Thyroid gland (tissue), 4 donors: ENCODE measurements around the gene SFTPD. TPM values are rescaled to one million over a fixed set of nuclear protein-coding genes. Genes with fewer than 3 reads are reported as not detected.

Experiments
- DNase-seq, 2 donors: peaks; one replicate each; pipeline ENCODE4 v3.0.0-alpha.2; 2019
- H3K27ac ChIP-seq, 3 donors: fragments of 200-600 bp; sonication (generic); 1 replicate in 2 of 3; 2 replicates in 1 of 3; pipeline ENCODE4 v1.5.1; 2016 to 2019; ENCODE audit warnings: mild to moderate bottlenecking in 1 of 3, moderate library complexity in 1 of 3
- H3K27me3 ChIP-seq: fragments of 200-600 bp; sonication (generic); one replicate; pipeline ENCODE4 v1.5.1; 2019
- H3K36me3 ChIP-seq, 2 donors: fragments of 200-600 bp; sonication (generic); one replicate each; pipeline ENCODE4 v1.5.1; 2016 to 2019
- H3K4me1 ChIP-seq, 2 donors: fragments of 200-600 bp; sonication (generic); one replicate each; pipeline ENCODE4 v1.5.1; 2017 to 2019
- H3K4me3 ChIP-seq, 3 donors: fragments of 200-600 bp; sonication (generic); replicated peaks in 1 of 3; 1 replicate in 2 of 3; 2 replicates in 1 of 3; pipeline ENCODE4 v1.5.1; 2016; ENCODE audit warnings: mild to moderate bottlenecking in 1 of 3
- H3K9me3 ChIP-seq: fragments of 200-600 bp; sonication (generic); one replicate; pipeline ENCODE4 v1.5.1; 2017
- POLR2A ChIP-seq, 2 donors: fragments of 450-650 bp; IDR thresholded peaks; one replicate each; pipeline ENCODE4 v1.6.1; 2017; ENCODE audit warnings: antibody characterized with exemption in 2 of 2, mild to moderate bottlenecking in 2 of 2, moderate library complexity in 1 of 2
- WGBS, 2 donors: methylation state at CpG; one replicate each; pipeline ENCODE4 v1.1.5; 2017; 5-methylcytosine and 5-hydroxymethylcytosine counted together
- intact Hi-C: fragments of 100-400 bp; cut with DNase I; formaldehyde crosslinking; loops from one replicate; pipeline ENCODE4 v1.15.1; 2023
- total RNA-seq, 4 donors: library from RNA; depleted of rRNA; stranded (reverse); fragments of >200 nt; gene quantifications; one replicate each; pipeline ENCODE4 v1.2.3, GENCODE V29; 2016
- TF ChIP-seq, protein P1 (sequence below), 6 experiments: fragments of 200-600 bp in 3 of 6; fragments of 450-650 bp in 3 of 6; sonication (generic) in 3 of 6; IDR thresholded peaks; one replicate each; pipeline ENCODE4 v1.5.1; 2016 to 2019; ENCODE audit warnings: antibody characterized with exemption in 6 of 6, mild to moderate bottlenecking in 2 of 6, inconsistent platforms in 1 of 6, moderate library complexity in 1 of 6

SFTPD gene
- total RNA-seq, 4 donors from 2014 or later = 3.0 to 10.8 (median 5.7) TPM

DNA sequence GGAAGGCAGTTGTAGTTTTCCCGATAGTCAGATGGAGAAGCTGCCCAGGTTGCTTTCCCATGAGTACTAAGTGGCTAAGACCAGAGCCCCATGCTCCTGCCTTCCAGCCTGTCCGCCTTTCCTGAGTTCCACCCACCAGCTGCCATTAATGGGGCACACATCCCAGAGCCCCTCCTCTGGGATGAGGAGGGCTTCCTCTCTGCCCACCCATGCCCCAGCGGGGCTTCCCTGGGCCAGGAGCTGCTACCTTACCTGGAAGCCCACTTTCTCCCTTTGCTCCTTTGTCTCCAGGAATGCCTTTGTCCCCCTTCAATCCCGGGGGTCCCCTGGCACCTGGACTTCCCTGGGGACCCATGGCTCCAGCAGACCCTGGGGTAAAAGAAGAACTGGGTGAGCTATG lies 7.8 kb downstream of the SFTPD start:
- no peaks in the 10 kb centered on the region for H3K4me1 ChIP-seq
- 91% methylated on average over 4 of the region's 4 CpGs for WGBS, 2 donors
- no peak overlapping the region for H3K4me3 ChIP-seq
- TF ChIP-seq POLR2A (IDR thresholded peaks at IDR 0.05) = no peak
- TF ChIP-seq, protein P1, sequence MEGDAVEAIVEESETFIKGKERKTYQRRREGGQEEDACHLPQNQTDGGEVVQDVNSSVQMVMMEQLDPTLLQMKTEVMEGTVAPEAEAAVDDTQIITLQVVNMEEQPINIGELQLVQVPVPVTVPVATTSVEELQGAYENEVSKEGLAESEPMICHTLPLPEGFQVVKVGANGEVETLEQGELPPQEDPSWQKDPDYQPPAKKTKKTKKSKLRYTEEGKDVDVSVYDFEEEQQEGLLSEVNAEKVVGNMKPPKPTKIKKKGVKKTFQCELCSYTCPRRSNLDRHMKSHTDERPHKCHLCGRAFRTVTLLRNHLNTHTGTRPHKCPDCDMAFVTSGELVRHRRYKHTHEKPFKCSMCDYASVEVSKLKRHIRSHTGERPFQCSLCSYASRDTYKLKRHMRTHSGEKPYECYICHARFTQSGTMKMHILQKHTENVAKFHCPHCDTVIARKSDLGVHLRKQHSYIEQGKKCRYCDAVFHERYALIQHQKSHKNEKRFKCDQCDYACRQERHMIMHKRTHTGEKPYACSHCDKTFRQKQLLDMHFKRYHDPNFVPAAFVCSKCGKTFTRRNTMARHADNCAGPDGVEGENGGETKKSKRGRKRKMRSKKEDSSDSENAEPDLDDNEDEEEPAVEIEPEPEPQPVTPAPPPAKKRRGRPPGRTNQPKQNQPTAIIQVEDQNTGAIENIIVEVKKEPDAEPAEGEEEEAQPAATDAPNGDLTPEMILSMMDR (IDR thresholded peaks at IDR 0.05) = no peak
- DNase-seq = no peak
- H3K27ac ChIP-seq = no peak overlapping the region
- H3K9me3 ChIP-seq = no peaks in the 10 kb centered on the region
- intact Hi-C loops = no loop called here
- H3K27me3 ChIP-seq = no peaks in the 10 kb centered on the region
- no peaks in the 10 kb centered on the region for H3K36me3 ChIP-seq

DNA sequence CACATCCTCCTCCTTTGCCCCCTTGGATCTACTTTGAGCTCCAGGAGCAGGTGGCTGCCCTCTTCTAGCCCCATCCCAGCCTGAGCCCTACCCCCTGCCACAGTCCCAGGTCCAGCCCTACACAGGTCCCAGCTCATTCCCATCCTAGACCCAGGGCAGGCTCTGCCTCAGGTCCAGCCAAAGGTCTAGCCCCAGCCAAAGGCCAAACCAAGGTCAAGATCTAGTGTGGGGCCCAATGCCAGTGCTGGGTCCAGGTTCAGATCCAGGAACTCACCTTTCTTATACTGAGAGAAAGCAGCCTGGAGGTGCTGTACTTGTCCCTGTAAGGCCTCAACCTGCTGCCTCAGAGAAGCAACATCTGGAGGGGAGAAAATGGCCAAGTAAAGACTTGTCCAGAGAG lies 8.5 kb downstream of the SFTPD start:
- TF ChIP-seq, protein P1 (IDR thresholded peaks at IDR 0.05) = no peak
- no peak for TF ChIP-seq POLR2A (IDR thresholded peaks at IDR 0.05)
- H3K9me3 ChIP-seq = no peaks in the 10 kb centered on the region
- intact Hi-C loops = no loop called here
- H3K4me1 ChIP-seq = no peaks in the 10 kb centered on the region
- H3K36me3 ChIP-seq = no peaks in the 10 kb centered on the region
- H3K27me3 ChIP-seq = no peaks in the 10 kb centered on the region
- H3K4me3 ChIP-seq = no peak overlapping the region
- no peak for DNase-seq
- H3K27ac ChIP-seq = no peak overlapping the region

DNA sequence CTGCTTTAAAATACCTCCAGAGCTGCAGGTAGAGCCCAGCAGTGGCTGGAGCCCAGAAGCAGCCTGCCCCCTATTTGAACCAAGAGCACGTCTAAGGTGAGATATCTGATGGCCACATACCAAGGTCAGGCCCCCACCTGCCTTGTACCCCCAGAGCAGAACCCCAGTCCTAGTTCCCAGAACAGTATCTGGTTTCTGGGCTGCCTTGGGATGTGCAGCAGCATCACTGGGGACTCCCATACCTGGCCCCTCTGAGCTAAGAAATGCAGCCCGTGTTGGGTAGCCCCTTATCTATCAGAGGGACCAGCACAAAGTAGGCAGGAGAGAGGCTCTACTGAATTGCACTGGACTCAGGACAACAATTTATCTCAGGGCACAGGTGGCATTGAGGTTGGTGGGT lies 8.9 kb downstream of the SFTPD start:
- TF ChIP-seq, protein P1 (IDR thresholded peaks at IDR 0.05) = no peak
- TF ChIP-seq POLR2A (IDR thresholded peaks at IDR 0.05) = no peak
- no peak overlapping the region for H3K27ac ChIP-seq
- 93 to 100% methylated on average over 2 of the region's 2 CpGs for WGBS, 2 donors
- no peaks in the 10 kb centered on the region for H3K27me3 ChIP-seq
- DNase-seq = no peak
- no peaks in the 10 kb centered on the region for H3K4me1 ChIP-seq
- intact Hi-C loops = no loop called here
- H3K9me3 ChIP-seq = no peaks in the 10 kb centered on the region
- H3K36me3 ChIP-seq = no peaks in the 10 kb centered on the region
- H3K4me3 ChIP-seq = no peak overlapping the region

DNA sequence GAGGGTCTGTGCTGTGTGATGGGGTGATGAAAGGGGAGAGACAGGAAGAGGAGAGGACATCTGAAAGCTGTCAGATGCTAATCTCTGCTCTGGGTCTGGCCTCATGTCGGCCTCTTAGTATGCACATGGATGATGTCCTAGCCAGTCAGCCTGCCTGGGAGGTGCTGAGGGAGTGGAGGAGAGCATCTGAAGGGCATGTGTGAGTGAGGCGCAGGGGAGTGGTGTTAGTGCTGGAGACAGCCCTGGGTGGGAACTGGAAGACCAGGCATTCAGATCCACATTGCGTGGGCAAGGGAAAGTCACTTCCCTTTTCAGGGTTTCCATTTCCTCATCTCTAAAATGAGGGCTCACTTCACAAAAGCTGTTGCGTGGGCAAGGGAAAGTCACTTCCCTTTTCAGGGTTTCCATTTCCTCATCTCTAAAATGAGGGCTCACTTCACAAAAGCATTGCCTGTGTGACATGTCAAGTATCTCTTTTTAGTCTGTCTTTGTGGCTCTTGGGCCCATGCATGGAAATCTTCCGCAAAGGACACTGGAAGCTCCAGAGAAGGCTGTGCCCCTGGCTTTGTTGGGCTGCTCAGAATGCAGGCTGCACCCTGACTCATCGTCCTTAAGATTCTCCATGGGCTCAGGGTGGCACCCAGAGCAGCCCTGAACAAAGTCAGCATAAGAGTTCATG lies 10.0 kb downstream of the SFTPD start:
- Histone ChIP-seq H3K4me1 (no peaks in the 10 kb centered on the region), H3K27ac (no peak overlapping the region), H3K36me3 (no peaks in the 10 kb centered on the region), H3K27me3 (no peaks in the 10 kb centered on the region), H3K4me3 (no peak overlapping the region), H3K9me3 (no peaks in the 10 kb centered on the region)
- DNase-seq = peak in 1 of 2 donors; percentile 7
- 77 to 78% methylated on average over 5 to 6 of the region's 6 CpGs for WGBS, 2 donors
- no peak for TF ChIP-seq POLR2A (IDR thresholded peaks at IDR 0.05)
- TF ChIP-seq, protein P1 (IDR thresholded peaks at IDR 0.05) = no peak
- intact Hi-C loops = no loop called here

DNA sequence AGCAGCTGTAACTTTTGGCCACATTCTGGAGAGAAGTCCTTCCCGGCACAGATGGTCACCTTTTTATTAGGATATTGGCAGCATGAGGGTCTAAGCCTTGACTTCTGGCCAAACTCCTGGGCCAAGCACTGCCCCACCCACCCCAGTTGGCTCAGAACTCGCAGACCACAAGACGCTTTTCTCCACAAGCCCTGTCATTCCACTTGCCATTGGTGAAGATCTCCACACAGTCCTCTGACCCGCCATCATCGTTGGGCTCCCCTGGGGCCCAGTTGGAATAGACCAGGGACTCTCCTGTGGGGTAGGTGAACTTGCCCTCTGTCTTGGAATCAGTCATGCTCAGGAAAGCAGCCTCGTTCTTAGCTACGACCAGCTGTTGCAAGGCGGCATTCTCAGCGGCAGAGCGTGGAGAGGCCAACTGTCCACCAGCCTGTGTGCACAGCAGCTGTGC lies 11.2 kb downstream of the SFTPD start:
- Histone ChIP-seq H3K4me3 (no peak overlapping the region), H3K9me3 (no peaks in the 10 kb centered on the region), H3K4me1 (no peaks in the 10 kb centered on the region), H3K36me3 (no peaks in the 10 kb centered on the region), H3K27me3 (no peaks in the 10 kb centered on the region), H3K27ac (no peak overlapping the region)
- intact Hi-C loops = no loop called here
- DNase-seq = no peak
- TF ChIP-seq, protein P1 (IDR thresholded peaks at IDR 0.05) = no peak
- TF ChIP-seq POLR2A (IDR thresholded peaks at IDR 0.05) = no peak
- 90 to 92% methylated on average over 10 of the region's 10 CpGs for WGBS, 2 donors
